HG03135 (cell line): ENCODE data around the gene OVOL1.

ENCODE experiments used
- ATAC-seq: cut with Tn5 transposase; IDR thresholded peaks from one replicate; pipeline ENCODE4 v1.9.1; 2021; ENCODE audit warnings: mild to moderate bottlenecking, moderate library complexity; ENCODE audit not compliant: unreplicated experiment

The OVOL1 gene

DNA sequence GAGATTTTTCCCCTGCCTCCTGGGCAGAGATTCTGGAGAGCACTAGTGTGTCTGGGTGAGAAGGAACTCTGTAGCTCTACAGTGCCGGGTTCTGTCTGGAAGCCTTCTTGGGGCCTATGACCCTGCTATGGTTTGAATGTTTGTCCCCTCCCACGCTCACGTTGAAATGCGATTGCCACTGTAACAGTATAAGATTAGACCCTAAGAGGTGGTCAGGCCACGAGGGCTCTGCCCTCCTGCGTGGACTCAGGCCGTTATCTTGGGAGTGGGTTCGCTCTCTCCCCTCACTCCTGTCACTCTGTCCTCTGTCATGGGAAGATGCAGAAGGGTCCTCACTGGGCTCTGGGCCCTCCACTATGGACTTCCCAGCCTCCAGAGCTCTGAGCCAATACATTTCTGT, 9.6 kb upstream of the OVOL1 start:
- ATAC-seq: no peak

DNA sequence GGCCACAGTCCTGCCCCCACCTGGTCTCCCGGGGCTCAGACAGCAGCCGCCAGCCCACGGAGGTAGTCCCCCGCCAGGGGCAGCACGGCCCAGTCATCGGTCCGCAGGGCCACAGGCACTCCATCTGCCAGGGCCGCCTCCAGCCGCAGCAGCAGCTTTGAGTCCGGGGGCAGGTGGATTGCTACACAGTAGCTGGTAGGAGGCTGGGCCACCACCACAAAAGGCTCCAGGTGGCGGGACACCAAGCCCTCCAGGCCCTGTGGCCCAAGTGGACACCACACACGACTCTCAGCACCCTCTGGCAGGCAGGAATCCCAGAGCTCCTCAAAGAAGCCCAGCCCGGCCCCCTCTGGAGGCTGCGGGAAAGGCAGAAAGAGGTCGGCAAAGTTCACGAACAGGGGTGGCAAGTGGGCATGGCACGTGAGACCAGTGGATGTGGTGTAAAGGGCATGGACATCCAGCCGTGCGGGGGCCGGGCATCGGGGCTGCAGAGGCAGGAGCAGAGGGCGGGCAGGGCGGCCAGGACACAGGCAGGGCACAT, 9.0 kb upstream of the OVOL1 start:
- ATAC-seq: no peak

DNA sequence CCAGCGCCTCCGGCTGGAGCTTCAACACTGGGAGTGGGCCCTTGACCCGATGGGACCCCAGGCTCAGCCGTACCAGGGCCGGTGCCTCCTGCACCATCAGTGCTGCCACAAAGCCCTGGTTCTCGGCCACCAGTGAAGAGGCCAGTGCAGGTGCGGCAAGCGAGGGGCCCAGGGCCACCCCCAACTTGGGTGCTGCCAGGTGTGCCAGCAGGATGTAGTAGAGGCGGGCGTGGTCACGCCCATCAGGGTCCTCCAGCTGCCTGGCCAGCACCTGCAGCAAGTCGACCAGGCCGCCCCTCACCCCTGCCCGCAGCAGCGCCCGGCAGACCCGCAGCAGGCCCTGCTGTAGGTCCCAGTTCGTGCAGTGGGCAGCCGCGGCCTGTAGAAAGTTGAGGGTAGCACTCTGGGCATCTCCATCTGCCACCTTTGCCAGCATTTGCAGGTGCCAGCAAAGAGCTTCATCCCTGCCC, 8.4 kb upstream of the OVOL1 start:
- no peak for ATAC-seq

DNA sequence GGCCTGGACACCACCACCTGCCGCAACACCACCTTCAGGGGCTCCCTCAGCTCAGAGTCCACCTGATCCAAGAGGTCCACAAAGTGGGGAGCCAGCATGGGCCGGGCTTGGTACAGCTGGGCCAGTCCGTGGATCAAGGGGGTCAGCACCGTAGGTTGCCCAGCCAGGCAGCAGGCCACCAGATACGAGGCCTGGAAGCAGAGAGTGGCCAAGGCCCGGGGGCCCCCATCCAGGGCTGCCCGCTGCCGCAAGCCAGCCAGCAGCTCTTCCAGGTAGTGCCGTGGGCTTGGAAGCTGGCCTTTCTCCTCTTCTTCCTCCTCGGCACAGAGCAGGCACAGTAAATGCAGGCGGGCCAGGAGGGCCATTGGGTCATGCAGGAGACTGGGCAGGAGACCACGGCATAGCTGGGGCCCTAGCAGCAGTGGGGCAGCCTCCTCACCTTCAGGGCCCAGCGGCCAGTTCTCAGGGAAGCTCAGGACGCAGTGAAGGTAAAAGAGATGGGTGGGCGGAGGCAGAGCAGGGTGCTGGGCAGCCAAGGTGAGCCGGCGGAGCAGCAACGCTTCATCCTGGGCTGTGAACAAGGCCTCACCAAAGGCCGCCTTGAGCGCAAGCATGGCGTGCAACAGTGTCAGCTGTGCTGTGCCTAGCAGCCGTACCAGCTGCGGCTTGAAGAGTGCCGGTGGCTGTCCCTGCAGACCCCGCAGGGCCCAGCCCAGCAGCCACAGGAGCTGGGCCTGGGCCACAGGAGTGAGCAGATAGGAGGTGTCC, 7.8 kb upstream of the OVOL1 start:
- ATAC-seq: no peak

DNA sequence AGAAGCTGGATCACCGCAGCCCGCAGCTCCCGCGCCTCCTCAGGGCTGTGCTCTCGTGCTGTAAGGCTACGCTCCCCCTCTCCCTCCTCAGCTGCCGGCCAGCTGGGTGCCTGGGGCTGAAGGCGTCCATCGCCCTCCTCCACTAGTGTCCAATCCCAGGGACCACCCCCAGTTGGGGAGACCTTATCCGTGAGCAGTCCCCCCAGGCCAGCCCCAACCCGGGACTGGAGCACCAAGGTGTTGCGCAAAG, 7.3 kb upstream of the OVOL1 start:
- ATAC-seq: no peak

DNA sequence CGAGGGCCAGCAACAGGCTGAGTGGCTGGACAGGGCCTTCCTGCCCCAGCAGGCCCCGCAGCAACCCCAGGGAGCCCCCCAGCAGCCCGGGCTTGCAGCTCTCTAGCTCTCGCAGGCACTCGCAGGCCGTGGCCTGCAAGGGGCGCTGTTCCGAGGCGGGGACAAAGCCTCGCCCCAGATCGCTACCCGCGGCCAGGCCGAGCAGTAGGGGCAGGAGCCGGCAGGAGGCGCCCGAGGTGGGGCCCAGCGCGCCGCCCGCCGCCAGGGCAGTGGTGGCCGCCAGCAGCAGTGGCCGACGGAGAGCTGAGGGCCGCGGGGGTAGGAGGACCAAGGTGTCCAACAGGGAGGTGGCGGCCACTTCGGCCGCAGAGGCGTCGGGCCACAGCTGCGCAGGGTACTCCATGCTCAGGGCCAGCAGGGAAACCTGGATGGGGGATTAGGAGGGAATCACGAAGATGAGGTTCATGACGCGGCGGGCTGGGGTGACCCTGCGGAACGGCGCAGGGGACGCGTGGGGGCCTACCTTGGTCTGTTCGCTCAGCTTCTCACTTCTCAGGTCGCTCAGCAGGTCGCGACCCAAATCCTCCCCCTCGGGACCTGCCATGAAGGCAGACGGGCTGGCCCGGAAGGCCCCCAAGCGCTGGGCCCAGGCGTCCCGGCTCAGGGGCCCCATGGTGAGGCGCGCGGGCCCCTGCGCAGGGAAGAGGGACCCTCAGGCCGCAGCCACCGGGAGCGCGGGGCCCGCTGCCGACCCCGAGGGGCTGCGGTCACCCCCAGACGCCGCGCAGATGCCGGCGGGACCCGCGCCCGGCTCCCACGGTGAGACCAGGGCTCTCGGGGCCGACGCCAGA, 6.7 kb upstream of the OVOL1 start:
- peak; percentile 55 for ATAC-seq

DNA sequence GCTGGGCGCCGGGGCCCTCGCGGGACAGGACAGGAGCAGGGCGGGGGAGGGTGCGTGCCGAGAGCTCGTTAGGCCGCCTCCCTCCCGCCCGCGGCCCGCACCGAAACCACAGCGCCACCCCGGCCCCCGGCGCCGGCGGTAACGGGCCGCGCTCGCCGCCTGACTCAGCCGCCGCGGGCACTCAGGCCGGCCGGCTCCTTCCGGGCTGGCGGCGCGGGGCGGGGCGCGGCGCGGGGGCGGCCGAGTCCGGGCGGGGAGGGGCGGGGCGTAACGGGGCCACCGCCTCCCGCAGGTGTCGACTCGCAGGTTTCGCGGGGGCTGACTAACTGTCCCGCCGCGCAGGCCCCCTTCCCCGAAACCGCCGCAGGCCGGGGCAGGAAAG, 6.1 kb upstream of the OVOL1 start, which contains the start of gene AP5B1:
Gene AP5B1 (minus strand): TSS at position 207 of the 382 bp plus-strand sequence. CDS start 385 bp downstream, outside the sequence.
- ATAC-seq: peak; percentile 60

DNA sequence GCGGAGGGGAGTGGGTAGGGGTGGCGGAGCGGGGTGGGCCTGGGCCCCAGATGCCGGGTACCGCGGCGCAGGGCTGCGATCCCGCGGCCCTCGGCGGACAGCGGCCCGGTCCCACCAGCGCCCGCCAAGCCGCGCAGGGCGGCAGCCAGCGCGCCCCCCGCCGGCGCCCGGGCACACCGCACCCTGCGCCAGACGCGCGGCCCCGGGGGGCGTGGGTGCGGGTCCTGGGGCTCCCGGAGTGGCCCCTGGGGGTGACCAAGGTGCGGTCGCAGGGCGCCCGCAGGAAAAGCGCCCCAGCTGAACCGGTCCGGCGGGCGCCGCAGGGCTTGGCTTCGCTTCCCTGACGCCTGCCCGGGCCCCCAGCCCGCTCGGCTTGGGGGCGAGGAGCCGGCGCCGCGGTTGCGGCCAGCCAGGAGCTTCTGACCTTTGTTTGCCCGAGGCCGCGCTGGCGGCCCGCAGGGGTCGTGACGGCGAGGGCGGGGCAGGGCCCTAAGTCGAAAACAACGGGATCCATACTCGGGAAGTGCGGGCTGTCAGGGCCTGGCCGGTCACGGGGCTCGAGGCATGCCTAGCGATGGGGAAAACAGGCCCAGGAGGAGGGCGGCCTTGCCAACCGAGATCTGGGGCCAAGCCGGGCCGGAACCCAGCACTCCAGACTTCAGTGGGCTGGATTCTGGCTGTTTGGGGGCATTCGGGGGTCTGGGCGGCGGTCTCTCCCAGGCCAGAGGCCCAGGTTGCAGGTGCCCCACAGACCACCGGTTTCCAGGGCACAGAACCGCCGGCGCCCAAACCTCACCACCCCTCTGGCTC, 5.5 kb upstream of the OVOL1 start:
- peak; percentile 35 for ATAC-seq

DNA sequence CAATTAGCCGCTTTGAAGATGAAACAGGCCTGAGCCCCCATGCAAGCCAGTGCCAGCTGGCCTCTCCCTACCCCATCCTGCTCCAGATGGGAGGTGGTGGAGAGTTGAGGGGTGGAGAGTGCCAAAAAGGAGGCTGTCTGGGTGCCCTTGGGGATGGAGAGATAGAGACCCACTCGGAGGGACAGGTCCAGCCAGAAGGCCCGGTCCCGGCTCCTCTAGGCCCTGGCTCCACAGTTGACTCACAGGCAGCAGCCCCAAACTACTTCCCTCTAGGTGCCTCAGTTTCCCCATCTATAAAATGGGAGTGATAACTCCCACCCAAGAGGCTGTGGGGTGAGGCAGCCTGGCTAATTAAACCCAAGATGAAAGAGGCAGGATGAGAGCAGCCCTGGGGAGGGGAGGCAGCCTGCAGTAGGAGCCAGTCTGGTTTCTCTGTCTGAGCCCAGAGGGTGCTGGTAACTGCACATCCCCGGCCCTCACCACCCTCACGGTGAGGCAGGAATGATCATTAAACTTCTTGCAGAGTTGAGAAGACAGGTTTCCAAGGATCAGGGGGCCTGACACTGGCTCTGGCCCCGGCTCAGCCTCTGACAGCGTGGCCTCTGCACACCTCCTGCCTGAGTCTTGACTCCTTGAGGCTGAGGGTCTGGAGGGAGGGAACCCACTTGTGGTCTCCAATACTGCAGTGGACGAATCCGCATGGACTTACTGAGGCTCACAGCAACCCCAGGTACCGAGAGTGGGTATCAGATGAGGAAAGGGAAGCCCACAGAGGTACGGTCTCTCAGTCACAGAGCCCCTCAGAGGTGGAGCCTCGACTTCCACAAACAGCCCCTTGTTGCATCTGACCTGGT, 4.7 kb upstream of the OVOL1 start:
- ATAC-seq: no peak

DNA sequence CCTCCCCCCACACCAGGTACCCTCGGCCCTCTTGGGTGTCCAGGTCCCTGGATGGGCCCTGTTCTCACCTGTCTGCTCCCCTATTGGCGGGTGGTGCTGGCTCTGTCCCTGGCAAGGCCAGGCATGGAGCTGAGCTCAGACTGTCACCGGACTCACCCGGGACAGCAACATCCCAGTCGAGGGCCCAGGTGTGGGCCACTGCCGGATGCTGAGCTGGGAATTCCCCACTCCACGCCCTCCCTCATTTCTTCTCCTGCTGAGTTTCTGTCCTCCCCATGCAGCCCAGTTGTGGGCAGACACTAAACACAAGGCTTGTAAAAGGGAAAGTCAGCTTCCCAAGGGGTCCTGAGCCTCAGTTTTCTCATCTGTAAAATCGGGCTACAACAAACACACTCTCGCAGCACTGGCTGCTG, 4.0 kb upstream of the OVOL1 start:
- no peak for ATAC-seq

DNA sequence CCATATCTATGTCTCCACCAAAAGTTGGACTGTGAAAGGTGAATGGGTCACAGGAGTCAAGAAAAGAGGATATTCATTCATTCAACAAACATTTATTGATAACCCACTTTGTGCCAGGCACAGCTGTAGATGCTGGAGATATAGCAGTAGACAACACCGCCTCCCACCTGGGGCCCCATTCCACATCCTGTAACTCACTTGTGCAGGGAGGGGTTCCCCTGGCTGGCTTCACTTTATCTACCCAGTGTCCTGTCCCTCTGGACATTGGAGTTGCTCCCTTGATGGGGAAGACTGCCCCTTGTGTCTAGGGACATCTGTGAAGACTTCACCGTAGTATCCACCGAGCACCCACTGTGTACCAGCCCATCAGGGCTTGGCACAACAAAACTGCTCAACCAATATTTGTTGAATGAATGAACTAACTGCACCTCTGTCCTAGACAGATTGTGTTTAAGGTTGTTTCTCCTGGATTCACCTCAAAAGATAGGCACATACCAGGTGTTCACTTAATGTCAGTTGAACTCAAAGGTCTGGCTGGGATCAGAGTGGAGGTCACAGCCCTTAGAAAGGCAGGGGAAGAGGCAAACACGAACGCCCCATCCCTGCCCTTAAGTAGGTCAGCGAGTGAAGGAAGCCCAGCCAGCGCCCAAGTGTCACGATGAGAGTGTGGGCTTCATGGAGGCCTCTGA, 1.4 kb upstream of the OVOL1 start:
- no peak for ATAC-seq

DNA sequence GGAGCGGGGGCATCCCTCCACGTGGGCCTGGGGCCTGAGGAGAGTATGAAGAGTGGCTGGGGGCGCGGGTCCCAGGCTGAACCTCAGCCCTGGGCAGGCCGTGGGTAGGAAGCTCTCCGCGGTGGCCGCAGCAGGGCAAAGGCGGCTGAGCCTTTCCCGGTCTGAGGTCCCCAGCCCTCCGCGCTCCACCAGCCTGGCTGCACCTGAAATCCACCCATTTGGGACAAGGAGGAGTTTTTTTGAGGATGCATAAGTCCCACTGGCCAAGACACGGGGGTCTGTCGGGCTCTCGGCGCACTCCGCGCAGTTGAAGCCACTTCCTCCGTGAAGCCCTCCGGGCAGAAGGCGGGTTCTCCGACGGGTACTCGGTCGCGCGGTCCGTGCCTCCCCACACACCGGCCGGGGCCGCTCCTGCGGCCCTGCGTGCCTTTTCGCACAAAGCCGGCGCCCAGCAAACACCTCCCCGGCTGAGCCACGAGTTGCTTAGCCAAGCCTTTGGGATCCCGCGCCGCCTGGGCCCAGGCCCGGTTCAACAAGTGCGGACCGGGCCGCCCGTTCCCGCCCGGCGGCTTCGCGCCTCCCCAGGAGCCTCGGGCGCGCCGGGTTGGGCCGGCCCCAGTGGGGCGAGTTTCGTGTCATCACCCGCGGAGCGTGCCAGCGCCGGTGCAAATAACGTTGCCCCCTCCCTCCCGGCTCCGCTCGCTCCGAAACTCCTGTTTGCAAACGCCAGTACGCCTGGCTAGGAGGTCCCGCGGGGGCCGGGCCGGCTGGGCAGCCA, 666 bp upstream of the OVOL1 start:
- ATAC-seq: no peak

DNA sequence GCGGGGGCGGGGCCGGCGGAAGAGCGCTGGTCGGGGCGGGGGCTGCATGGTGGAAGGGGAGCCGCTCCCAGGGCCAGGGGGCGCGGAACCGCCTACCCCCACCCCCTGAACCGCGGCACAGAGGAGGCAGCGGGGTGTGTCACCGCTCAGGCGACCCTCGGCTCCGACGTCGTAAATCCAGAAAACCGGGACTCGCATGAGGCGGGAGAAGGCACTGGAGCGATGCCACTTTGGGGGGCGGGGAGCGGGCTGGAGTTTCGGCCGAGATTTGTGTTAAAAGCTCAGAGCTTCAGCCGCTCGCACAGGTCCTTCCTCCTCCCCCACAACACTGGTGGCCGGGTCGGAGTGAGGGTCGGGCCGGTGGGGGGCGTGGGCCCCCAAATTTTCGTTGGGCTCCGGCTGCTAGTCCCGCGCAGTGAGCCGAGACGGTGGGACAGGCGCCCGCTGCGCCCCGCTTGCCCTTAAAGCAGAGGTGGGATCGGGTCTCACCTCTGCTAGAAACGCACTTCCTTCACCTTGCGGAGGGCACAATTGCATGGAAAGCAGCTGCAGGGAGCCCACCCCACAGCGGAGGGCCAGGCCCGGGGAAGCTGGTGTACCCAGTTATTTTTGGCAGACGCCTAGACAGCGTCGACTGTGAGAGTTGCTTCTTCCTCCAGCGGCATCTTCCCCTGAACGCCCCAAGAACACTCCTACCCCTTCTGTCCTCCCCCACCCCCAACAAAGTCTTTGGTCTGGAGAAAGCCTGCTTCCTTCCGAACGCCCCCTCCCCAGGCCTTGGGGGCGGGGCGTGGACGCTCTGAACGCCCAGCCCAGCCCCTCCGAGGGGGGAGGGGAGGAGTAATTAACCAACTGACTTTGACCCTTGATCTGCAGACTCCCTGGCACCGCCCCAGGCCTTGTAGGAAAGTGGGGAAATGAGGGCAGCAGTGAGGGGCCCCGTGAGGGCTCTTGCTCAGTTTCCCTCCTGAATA, 1.1 kb downstream of the OVOL1 start:
- no peak for ATAC-seq

DNA sequence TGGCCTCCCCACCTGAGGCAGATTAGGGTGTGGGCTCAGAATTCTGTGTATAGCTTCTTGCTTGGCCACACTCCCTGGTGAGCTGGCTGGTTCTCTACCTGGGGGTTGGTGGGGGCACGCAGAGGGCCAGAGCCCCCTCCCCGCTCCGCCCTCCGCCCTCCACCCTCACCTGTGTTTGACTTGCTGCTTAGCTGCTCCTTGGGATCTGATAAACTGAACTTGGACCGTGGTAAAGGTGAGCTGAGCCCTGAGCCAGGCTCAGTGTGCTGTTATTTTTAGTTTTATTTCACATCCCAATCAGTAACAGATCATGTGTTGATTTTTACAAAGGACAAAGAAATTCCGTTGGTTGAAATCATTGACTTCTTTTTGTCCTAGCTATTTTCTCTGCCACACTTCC, 2.0 kb downstream of the OVOL1 start:
- ATAC-seq: no peak

DNA sequence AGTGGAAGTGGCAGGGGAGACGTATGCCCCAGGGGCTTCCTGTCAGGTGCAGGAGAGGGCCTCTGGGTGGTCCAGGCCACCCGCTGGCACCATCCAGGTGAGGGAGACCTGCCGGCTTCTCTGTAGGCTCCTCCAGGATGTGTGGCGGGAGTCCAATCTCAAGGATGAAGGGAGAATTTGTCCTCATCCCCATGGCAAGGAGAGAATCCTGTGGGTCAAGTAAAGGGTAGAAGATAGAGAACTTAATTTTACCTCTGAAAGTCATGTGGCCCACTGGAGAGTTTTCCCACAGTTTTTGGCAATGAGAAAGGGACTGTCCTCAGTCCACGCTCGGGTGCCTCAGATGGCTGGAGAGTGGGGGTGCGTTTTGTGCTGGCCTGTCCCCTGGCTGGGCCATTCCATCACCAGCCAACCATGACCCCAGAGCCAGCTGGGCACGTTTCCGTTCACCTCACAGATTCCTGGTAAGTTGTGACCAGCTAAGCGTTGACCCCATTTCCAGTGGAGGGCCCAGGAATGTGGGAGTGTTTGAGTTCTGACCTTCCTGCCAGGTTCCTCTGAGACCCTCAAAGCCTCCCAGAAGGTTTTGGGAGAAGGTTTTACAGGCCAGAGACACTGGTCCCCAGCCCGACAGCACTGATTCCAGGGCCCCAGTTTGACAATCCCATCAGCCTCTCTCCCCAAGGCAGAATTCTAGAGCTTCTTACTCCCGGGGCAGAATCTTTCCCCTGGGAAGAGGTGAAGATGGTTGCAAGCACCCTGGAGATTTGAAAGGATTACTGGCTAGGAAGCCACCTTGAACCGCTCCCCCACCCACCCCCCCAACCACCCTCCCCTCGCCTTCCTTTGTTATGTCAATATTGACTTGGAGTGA, 2.6 kb downstream of the OVOL1 start:
- ATAC-seq: no peak

DNA sequence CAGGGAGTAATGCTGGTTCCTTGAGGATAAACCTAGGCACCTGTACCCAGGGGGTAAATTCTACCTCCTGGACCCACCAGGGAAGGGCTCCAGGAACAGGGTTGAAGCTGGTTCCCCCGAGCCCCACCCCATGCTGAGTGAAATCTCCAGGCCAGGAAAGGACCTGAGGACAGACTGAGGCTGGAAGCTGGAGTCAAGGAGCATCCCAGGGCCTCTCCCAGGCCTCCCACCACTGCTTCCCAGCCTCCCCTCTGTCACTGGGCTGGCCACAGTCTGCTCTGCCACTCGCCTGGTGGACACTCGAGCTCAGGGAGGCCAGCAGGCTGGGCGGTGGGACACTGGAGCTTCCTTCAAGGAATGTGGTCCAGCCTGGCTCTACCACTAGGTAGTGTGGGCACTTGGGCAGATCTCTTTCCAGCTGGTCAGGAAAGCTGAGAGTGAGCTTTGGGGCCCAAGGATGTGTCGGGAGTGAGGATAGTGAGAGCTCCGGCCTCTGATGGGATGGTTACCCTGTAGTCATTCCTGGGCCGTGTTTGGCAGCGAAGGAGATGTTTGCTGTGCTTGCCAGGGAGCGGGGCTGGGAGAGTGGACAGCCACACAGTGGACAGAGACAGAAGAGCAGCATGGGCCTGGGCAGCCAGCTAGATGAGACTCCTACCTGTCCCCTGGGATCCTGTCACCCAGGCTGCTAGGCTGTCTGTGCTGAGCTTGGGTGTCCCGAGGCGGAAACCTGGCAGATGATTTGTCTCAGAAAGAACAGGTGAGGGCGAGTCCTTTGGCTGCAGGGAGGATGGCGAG, 3.4 kb downstream of the OVOL1 start:
- ATAC-seq: no peak
